Upper lobe of left lung (tissue), 4 donors: Measurements from ENCODE around the gene RNH1.

ENCODE experiments used
- CTCF ChIP-seq, 6 experiments: fragments of 450-650 bp in 4 of 6; fragments of 200-600 bp in 2 of 6; sonication (generic) in 2 of 6; IDR thresholded peaks; one replicate each; pipeline ENCODE4 v1.5.1; 2016 to 2019; ENCODE audit warnings: antibody characterized with exemption in 6 of 6
- POLR2A ChIP-seq, 4 donors: fragments of 450-650 bp; IDR thresholded peaks; one replicate each; pipeline ENCODE4 v1.5.1; 2016 to 2017; ENCODE audit warnings: antibody characterized with exemption in 4 of 4, mild to moderate bottlenecking in 2 of 4
- POLR2AphosphoS5 ChIP-seq, 2 donors: sonication (generic); formaldehyde crosslinking; IDR thresholded peaks; one replicate each; pipeline ENCODE4 v1.5.1; 2017; ENCODE audit warnings: antibody characterized with exemption in 2 of 2

GRCh38 chr11:462107-462890 is 44.7 kb downstream of the RNH1 start:
- TF ChIP-seq POLR2A (IDR thresholded peaks at IDR 0.05), result no peak
- no peak for TF ChIP-seq CTCF (IDR thresholded peaks at IDR 0.05)
- TF ChIP-seq POLR2AphosphoS5 (IDR thresholded peaks at IDR 0.05), result no peak
